H1 (cell line): Measurements from ENCODE around the gene DOK7. TPM values are rescaled to one million over a fixed set of nuclear protein-coding genes. Genes with fewer than 3 reads are reported as not detected.

Experiments
- CTCF ChIA-PET: fragments of 300-600 bp; sonication (Branson Sonifier 250); formaldehyde crosslinking; loops from one replicate; lab custom pipeline; 2021; ENCODE audit not compliant: partially characterized antibody; lab: Charles Lee
- POLR2A ChIA-PET: fragments of 300-600 bp; sonication (Branson Sonifier 250); formaldehyde crosslinking; loops from one replicate; lab custom pipeline; 2021; ENCODE audit warnings: inconsistent platforms; ENCODE audit not compliant: partially characterized antibody; lab: Charles Lee
- DNase-seq, 2 experiments: peaks; one replicate each; pipeline versions ENCODE4 v3.0.0 to v3.0.0-alpha.2; 2010 to 2022; ENCODE audit warnings: low spot score in 2 of 2, low read depth in 1 of 2, mixed read lengths in 1 of 2
- FAIRE-seq: peaks from 2 replicates; lab custom pipeline; 2011; peaks lifted over from hg19 to GRCh38; lab: Jason Lieb, UNC
- H2AFZ ChIP-seq: 2 replicates; pipeline ENCODE4 v1.8.1; 2012; ENCODE audit warnings: low read length, inconsistent platforms
- H2AK5ac ChIP-seq: 2 replicates; pipeline ENCODE4 v1.6.1; 2013; ENCODE audit warnings: low read depth, low read length
- H2BK120ac ChIP-seq: replicated peaks from 2 replicates; pipeline ENCODE3; 2013; ENCODE audit warnings: low read depth, low read length, inconsistent platforms
- H2BK12ac ChIP-seq: 2 replicates; pipeline ENCODE4 v1.6.1; 2013; ENCODE audit warnings: low read depth, low read length
- H2BK15ac ChIP-seq: 2 replicates; pipeline ENCODE4 v1.6.1; 2013; ENCODE audit warnings: low read length
- H2BK20ac ChIP-seq: 2 replicates; pipeline ENCODE4 v1.6.1; 2013; ENCODE audit warnings: low read length
- H2BK5ac ChIP-seq: 2 replicates; pipeline ENCODE4 v1.6.1; 2013; ENCODE audit warnings: low read depth, low read length
- H3K14ac ChIP-seq: 2 replicates; pipeline ENCODE4 v1.6.1; 2013; ENCODE audit warnings: inconsistent platforms; ENCODE audit not compliant: insufficient read length
- H3K18ac ChIP-seq: 2 replicates; pipeline ENCODE4 v1.6.1; 2013; ENCODE audit warnings: low read length; ENCODE audit errors: extremely low read depth
- H3K23ac ChIP-seq: 2 replicates; pipeline ENCODE4 v1.6.1; 2013; ENCODE audit warnings: inconsistent platforms; ENCODE audit not compliant: insufficient read length
- H3K23me2 ChIP-seq: 2 replicates; pipeline ENCODE4 v1.6.1; 2013; ENCODE audit warnings: low read depth, low read length
- H3K27ac ChIP-seq: 2 replicates; pipeline ENCODE4 v1.6.1; 2011; ENCODE audit warnings: low read depth, low read length, inconsistent platforms
- H3K27me3 ChIP-seq, 4 experiments: replicated peaks in 1 of 4; 1 replicate in 1 of 4; 2 replicates in 3 of 4; pipeline versions ENCODE4 v1.6.1 to v1.8.1; 2011 to 2013; ENCODE audit warnings: low read length in 3 of 4, mild to moderate bottlenecking in 3 of 4, inconsistent platforms in 2 of 4, mixed read lengths in 2 of 4, moderate library complexity in 1 of 4; ENCODE audit not compliant: control insufficient read depth in 3 of 4, insufficient read depth in 3 of 4; ENCODE audit errors: extremely low read depth in 1 of 4
- H3K36me3 ChIP-seq, 4 experiments: 2 replicates each; pipeline versions ENCODE4 v1.6.1 to v1.8.1; 2011 to 2013; ENCODE audit warnings: mild to moderate bottlenecking in 4 of 4, low read length in 3 of 4, moderate library complexity in 2 of 4, control low read depth in 1 of 4, inconsistent platforms in 1 of 4; ENCODE audit not compliant: insufficient read depth in 4 of 4, control insufficient read depth in 2 of 4
- H3K4ac ChIP-seq: replicated peaks from 2 replicates; pipeline ENCODE3; 2013; ENCODE audit warnings: low read length, low read depth, mixed read lengths, inconsistent platforms; ENCODE audit not compliant: insufficient read length
- H3K4me1 ChIP-seq, 4 experiments: replicated peaks in 1 of 4; 1 replicate in 1 of 4; 2 replicates in 3 of 4; pipeline versions ENCODE4 v1.6.1 to v1.8.1; 2011 to 2013; ENCODE audit warnings: low read length in 3 of 4, inconsistent platforms in 2 of 4, mixed read lengths in 1 of 4; ENCODE audit not compliant: insufficient read depth in 4 of 4, control insufficient read depth in 3 of 4
- H3K4me2 ChIP-seq, 2 experiments: 2 replicates each; pipeline versions ENCODE4 v1.6.1 to v1.8.1; 2011 to 2013; ENCODE audit warnings: low read depth in 2 of 2, low read length in 2 of 2, control low read depth in 1 of 2, inconsistent platforms in 1 of 2, mild to moderate bottlenecking in 1 of 2; ENCODE audit not compliant: insufficient read depth in 1 of 2
- H3K4me3 ChIP-seq, 4 experiments: fragments of 200-600, 300-600 bp in 1 of 4; sonication (generic), shearing (Covaris generic), sonication (Bioruptor Twin) in 1 of 4; 2 replicates each; pipeline versions ENCODE4 v1.5.1 to v1.8.1; 2011 to 2016; ENCODE audit warnings: low read length in 4 of 4, low read depth in 3 of 4, control low read depth in 2 of 4, inconsistent platforms in 2 of 4, mild to moderate bottlenecking in 2 of 4, mixed read lengths in 1 of 4, moderate library complexity in 1 of 4; ENCODE audit not compliant: insufficient read depth in 2 of 4; ENCODE audit errors: extremely low read depth in 1 of 4
- H3K56ac ChIP-seq: replicated peaks from 2 replicates; pipeline ENCODE3; 2013; ENCODE audit warnings: low read depth, mild to moderate bottlenecking, mixed read lengths, low read length, inconsistent platforms; ENCODE audit not compliant: insufficient read length
- H3K79me1 ChIP-seq: 2 replicates; pipeline ENCODE4 v1.6.1; 2013; ENCODE audit warnings: low read depth, low read length, control low read depth
- H3K79me2 ChIP-seq, 2 experiments: 2 replicates each; pipeline versions ENCODE4 v1.6.1 to v1.8.1; 2012 to 2013; ENCODE audit warnings: low read length in 2 of 2, mild to moderate bottlenecking in 2 of 2, inconsistent platforms in 1 of 2; ENCODE audit not compliant: insufficient read depth in 2 of 2, control insufficient read depth in 1 of 2
- H3K9ac ChIP-seq, 4 experiments: replicated peaks in 1 of 4; 1 replicate in 1 of 4; 2 replicates in 3 of 4; pipeline versions ENCODE4 v1.6.1 to v1.8.1; 2011 to 2013; ENCODE audit warnings: low read depth in 3 of 4, low read length in 3 of 4, control low read depth in 2 of 4, mild to moderate bottlenecking in 2 of 4, moderate library complexity in 2 of 4, inconsistent platforms in 1 of 4; ENCODE audit errors: extremely low read depth in 1 of 4
- H3K9me3 ChIP-seq, 2 experiments: 2 replicates each; pipeline versions ENCODE4 v1.6.1 to v1.8.1; 2012 to 2013; ENCODE audit warnings: mild to moderate bottlenecking in 2 of 2, moderate library complexity in 2 of 2, control low read depth in 1 of 2, inconsistent platforms in 1 of 2, low read depth in 1 of 2, low read length in 1 of 2, mixed read lengths in 1 of 2; ENCODE audit not compliant: insufficient read depth in 2 of 2
- H4K20me1 ChIP-seq, 2 experiments: replicated peaks in 1 of 2; 2 replicates each; pipeline versions ENCODE3 to v1.8.1; 2011 to 2013; ENCODE audit warnings: inconsistent platforms in 2 of 2, low read length in 2 of 2, mild to moderate bottlenecking in 1 of 2; ENCODE audit not compliant: insufficient read depth in 2 of 2, control insufficient read depth in 1 of 2
- H4K5ac ChIP-seq: 2 replicates; pipeline ENCODE4 v1.6.1; 2013; ENCODE audit warnings: low read length, low read depth, mixed read lengths, inconsistent platforms; ENCODE audit not compliant: insufficient read length
- H4K8ac ChIP-seq: 2 replicates; pipeline ENCODE4 v1.8.0; 2013; ENCODE audit warnings: mild to moderate bottlenecking, moderate library complexity, low read length, inconsistent platforms; ENCODE audit not compliant: insufficient read depth; ENCODE audit errors: extremely low read depth
- H4K91ac ChIP-seq: replicated peaks from 2 replicates; pipeline ENCODE3; 2013; ENCODE audit warnings: low read length, mixed read lengths, inconsistent platforms; ENCODE audit not compliant: insufficient read length
- ASH2L ChIP-seq: fragments of 200-600, 300-600 bp; sonication (generic); IDR thresholded peaks from one replicate; pipeline ENCODE4 v1.7.1; 2017; ENCODE audit warnings: low read length
- NANOG ChIP-seq: IDR thresholded peaks from 2 replicates; pipeline ENCODE4 v1.6.1; 2011; ENCODE audit warnings: low read length, low read depth, mild to moderate bottlenecking, inconsistent platforms; ENCODE audit not compliant: insufficient read depth, poor library complexity, severe bottlenecking
- RAD21 ChIP-seq, 2 experiments: IDR thresholded peaks in 1 of 2; conservative IDR thresholded peaks in 1 of 2; 2 replicates each; pipeline ENCODE4 v1.6.1; 2011; ENCODE audit warnings: low read depth in 2 of 2, low read length in 2 of 2, improper control_type of control experiment in 1 of 2, inconsistent platforms in 1 of 2, mild to moderate bottlenecking in 1 of 2, moderate library complexity in 1 of 2
- YY1 ChIP-seq: IDR thresholded peaks from 2 replicates; pipeline ENCODE4 v1.6.1; 2011; ENCODE audit warnings: low read depth, mild to moderate bottlenecking, low read length
- WGBS, 2 experiments: shearing (Covaris generic) in 1 of 2; methylation state at CpG; one replicate each; pipeline versions ENCODE4 v1.1.6 to v1.1.7; 2013 to 2015; ENCODE audit warnings: low lambda C conversion rate in 2 of 2, mixed read lengths in 2 of 2, inconsistent platforms in 1 of 2, low coverage in 1 of 2, missing lambda C conversion rate in 1 of 2; ENCODE audit not compliant: insufficient replicate concordance in 2 of 2, insufficient coverage in 1 of 2, insufficient read length in 1 of 2; ENCODE audit errors: extremely low coverage in 1 of 2, missing lambda C conversion rate in 1 of 2; 5-methylcytosine and 5-hydroxymethylcytosine counted together
- polyA plus RNA-seq, 7 experiments: library from polyadenylated mRNA; depleted of rRNA in 3 of 7; stranded (reverse) in 5 of 7; unstranded in 2 of 7; fragments of >200 nt in 5 of 7; fragments of 200-250 nt in 2 of 7; gene quantifications; 1 replicate in 5 of 7; 2 replicates in 1 of 7; 4 replicates in 1 of 7; pipeline versions ENCODE4 v1.2.1 to v1.2.3, GENCODE V29; 2011 to 2013; ENCODE audit warnings: missing spikeins in 2 of 7, mixed read lengths in 2 of 7
- total RNA-seq: library from RNA; stranded (reverse); fragmentation: NEBNext Ultra II Directional; extraction: Animal tissue kit (Norgen Biotek cat#: 25700); gene quantifications from 2 replicates; pipeline ENCODE4 v1.2.1, GENCODE V29; 2021
- TF ChIP-seq, protein P1 (sequence below), 3 experiments: IDR thresholded peaks; 1 replicate in 2 of 3; 2 replicates in 1 of 3; pipeline versions ENCODE4 v1.5.1 to v1.6.1; 2011; ENCODE audit warnings: low read length in 3 of 3, mild to moderate bottlenecking in 3 of 3, inconsistent platforms in 2 of 3, low read depth in 1 of 3, moderate library complexity in 1 of 3; ENCODE audit not compliant: insufficient read depth in 1 of 3; ENCODE audit errors: control extremely low read depth in 1 of 3

The DOK7 gene
- total and polyA plus RNA-seq, 2 of the 8 experiments (the other 6 are each of a cell fraction or from before 2014, with no cell fraction given): 0.32 TPM; not detected in 1

DNA sequence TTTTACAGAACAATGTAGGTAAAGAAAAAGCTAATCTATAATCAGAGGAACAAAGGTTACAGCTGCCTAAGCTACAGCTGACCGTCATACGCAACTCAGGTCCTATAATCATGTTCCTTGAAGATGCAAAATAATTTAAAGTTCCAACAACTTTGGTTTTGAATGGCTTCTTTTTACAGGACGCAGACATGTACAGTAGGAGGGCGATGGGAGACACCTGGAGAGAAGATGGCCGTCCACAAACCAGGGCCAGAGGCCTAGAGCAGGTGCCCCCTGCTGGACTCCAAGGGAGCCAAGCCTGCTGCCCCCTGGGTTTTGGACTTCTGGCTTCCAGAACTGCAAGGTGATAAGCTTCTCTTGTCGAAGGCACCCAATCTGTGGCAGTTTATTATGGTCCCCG is 10.7 kb upstream of the DOK7 start:
- no peak for DNase-seq
- no peak overlapping the region for H4K91ac ChIP-seq
- H3K4me2 ChIP-seq: no peak overlapping the region
- H3K4ac ChIP-seq: no peak overlapping the region
- no peaks in the 10 kb centered on the region for H3K79me1 ChIP-seq
- H3K18ac ChIP-seq: no peak overlapping the region
- no peaks in the 10 kb centered on the region for H4K20me1 ChIP-seq
- H4K5ac ChIP-seq: no peak overlapping the region
- H3K9ac ChIP-seq: no peak overlapping the region
- ChIA-PET CTCF (interaction anchor here (0.7 to 2.9 kb wide), 19 partner anchors 8 to 134 kb away, joined by 3 to 13 read pairs (median 3); partner anchors contain the start of genes DOK7 and HGFAC), POLR2A (interaction anchor here (0.6 to 1.3 kb wide), 2 partner anchors 10 to 39 kb away, joined by 3 read pairs; no protein-coding TSS in a partner anchor)
- H4K8ac ChIP-seq: no peak overlapping the region
- H3K36me3 ChIP-seq: no peaks in the 10 kb centered on the region
- H3K4me3 ChIP-seq: no peak overlapping the region
- no peak overlapping the region for H2BK5ac ChIP-seq
- no peak overlapping the region for H3K56ac ChIP-seq
- no peak overlapping the region for H2BK20ac ChIP-seq
- H3K27ac ChIP-seq: no peak overlapping the region
- H3K9me3 ChIP-seq: no peaks in the 10 kb centered on the region
- H2BK120ac ChIP-seq: no peak overlapping the region
- no peak overlapping the region for H2AK5ac ChIP-seq
- no peaks in the 10 kb centered on the region for H3K23me2 ChIP-seq
- 86% methylated on average over 7 of the region's 7 CpGs; no CpG with 5 or more reads in 1 of the 2 experiments for WGBS, 2 experiments
- H2BK12ac ChIP-seq: no peak overlapping the region
- peaks cover 0 to 3% (median 0%) of the 10 kb centered on the region in 4 experiments; a peak in 5 of 7 replicates for H3K27me3 ChIP-seq
- H3K14ac ChIP-seq: no peak overlapping the region
- FAIRE-seq: no peak
- no peaks in the 10 kb centered on the region for H3K79me2 ChIP-seq
- H3K23ac ChIP-seq: no peak overlapping the region
- no peak overlapping the region for H2AFZ ChIP-seq
- H3K4me1 ChIP-seq: no peaks in the 10 kb centered on the region; a peak in 1 of 7 replicates
- TF ChIP-seq, protein P1, sequence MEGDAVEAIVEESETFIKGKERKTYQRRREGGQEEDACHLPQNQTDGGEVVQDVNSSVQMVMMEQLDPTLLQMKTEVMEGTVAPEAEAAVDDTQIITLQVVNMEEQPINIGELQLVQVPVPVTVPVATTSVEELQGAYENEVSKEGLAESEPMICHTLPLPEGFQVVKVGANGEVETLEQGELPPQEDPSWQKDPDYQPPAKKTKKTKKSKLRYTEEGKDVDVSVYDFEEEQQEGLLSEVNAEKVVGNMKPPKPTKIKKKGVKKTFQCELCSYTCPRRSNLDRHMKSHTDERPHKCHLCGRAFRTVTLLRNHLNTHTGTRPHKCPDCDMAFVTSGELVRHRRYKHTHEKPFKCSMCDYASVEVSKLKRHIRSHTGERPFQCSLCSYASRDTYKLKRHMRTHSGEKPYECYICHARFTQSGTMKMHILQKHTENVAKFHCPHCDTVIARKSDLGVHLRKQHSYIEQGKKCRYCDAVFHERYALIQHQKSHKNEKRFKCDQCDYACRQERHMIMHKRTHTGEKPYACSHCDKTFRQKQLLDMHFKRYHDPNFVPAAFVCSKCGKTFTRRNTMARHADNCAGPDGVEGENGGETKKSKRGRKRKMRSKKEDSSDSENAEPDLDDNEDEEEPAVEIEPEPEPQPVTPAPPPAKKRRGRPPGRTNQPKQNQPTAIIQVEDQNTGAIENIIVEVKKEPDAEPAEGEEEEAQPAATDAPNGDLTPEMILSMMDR (IDR thresholded peaks at IDR 0.05; ENCODE audit: control extremely low read depth in 1 of 3, insufficient read depth in 1 of 3, low read depth in 1 of 3, low read length in 3 of 3): peak in 2 of 3 experiments; percentile 74 to 88; a peak in 3 of 4 replicates
- TF ChIP-seq NANOG (no peak), ASH2L (no peak), YY1 (peak; percentile 87), RAD21 (IDR thresholded peaks at IDR 0.05 in 1 of 2, conservative IDR thresholded peaks at IDR 0.05 in 1 of 2; ENCODE audit: low read depth in 2 of 2, low read length in 2 of 2) (peak; percentile 35 to 49; a peak in 3 of 4 replicates)
- H2BK15ac ChIP-seq: no peak overlapping the region
